Neural cell (in vitro differentiated cells): ENCODE results near the gene ATP6AP1.

Experiments used
- CTCF ChIP-seq: fragments of 450-650 bp; IDR thresholded peaks from 2 replicates; pipeline ENCODE4 v1.5.1; 2014; ENCODE audit warnings: antibody characterized with exemption, mild to moderate bottlenecking, moderate library complexity; ENCODE audit not compliant: poor library complexity, severe bottlenecking
- EP300 ChIP-seq: fragments of 450-650 bp; conservative IDR thresholded peaks from 2 replicates; pipeline ENCODE4 v1.6.1; 2014; ENCODE audit warnings: antibody characterized with exemption, mild to moderate bottlenecking, moderate library complexity; ENCODE audit not compliant: poor library complexity, severe bottlenecking
- POLR2AphosphoS5 ChIP-seq: IDR thresholded peaks from 2 replicates; pipeline ENCODE4 v1.6.1; 2012

- TF ChIP-seq CTCF: no peak
- TF ChIP-seq POLR2AphosphoS5: no peak
- TF ChIP-seq EP300: no peak
Measured at GRCh38 chrX:154449618-154450017, 21.1 kb downstream of the ATP6AP1 start.
